GM12878 (cell line): ENCODE results near the gene RACGAP1. TPM values are rescaled to one million over a fixed set of nuclear protein-coding genes. Genes with fewer than 3 reads are reported as not detected.

ENCODE experiments used
- ATAC-seq: fragments of 200-7000 bp; cut with Tn5 transposase; 3 replicates; pipeline ENCODE4 v1.9.1; 2020; ENCODE audit warnings: mild to moderate bottlenecking, moderate library complexity
- BruUV-seq: library from RNA; stranded (reverse); fragments of 400-500 nt; replicated peaks from 2 replicates; lab custom pipeline; 2021; lab: Mats Ljungman, UMichigan
- CTCF ChIA-PET: fragments of 300-600 bp; sonication (Branson Sonifier 250); formaldehyde crosslinking; extraction: SDS; loops from one replicate; lab custom pipeline; 2021; ENCODE audit warnings: inconsistent platforms; lab: Yijun Ruan, JAX
- POLR2A ChIA-PET: fragments of 350-600 bp; formaldehyde crosslinking; extraction: SDS; loops from one replicate; lab custom pipeline; 2021; ENCODE audit warnings: inconsistent platforms; lab: Charles Lee
- RAD21 ChIA-PET: fragments of 300-600 bp; sonication (Branson Sonifier 250); formaldehyde crosslinking; loops from one replicate; lab custom pipeline; 2023; ENCODE audit warnings: antibody characterized with exemption; ENCODE audit not compliant: unreplicated experiment; lab: Charles Lee
- SMC1A ChIA-PET: fragments of 300-600 bp; sonication (Branson Sonifier 250); formaldehyde crosslinking; loops from one replicate; lab custom pipeline; 2023; ENCODE audit not compliant: unreplicated experiment, uncharacterized antibody; lab: Charles Lee
- DNase-seq: peaks from one replicate; pipeline ENCODE4 v3.0.0-alpha.2; 2011; ENCODE audit warnings: low read depth, low spot score
- FAIRE-seq: peaks from 3 replicates; lab custom pipeline; 2011; peaks lifted over from hg19 to GRCh38; lab: Jason Lieb, UNC
- H2AFZ ChIP-seq: 2 replicates; pipeline ENCODE4 v1.6.0; 2011; ENCODE audit warnings: low read depth, low read length, control low read depth; ENCODE audit not compliant: control insufficient read depth
- H3K27ac ChIP-seq: 2 replicates; pipeline ENCODE4 v1.5.1; 2011; ENCODE audit warnings: control low read depth; ENCODE audit not compliant: control insufficient read depth, insufficient read depth
- H3K27me3 ChIP-seq, 2 experiments: replicated peaks in 1 of 2; 2 replicates each; pipeline versions ENCODE4 v1.6.0 to v1.6.1; 2011; ENCODE audit warnings: low read length in 1 of 2; ENCODE audit not compliant: control insufficient read depth in 2 of 2, insufficient read depth in 2 of 2
- H3K36me3 ChIP-seq, 2 experiments: 2 replicates each; pipeline ENCODE4 v1.5.1; 2011; ENCODE audit warnings: low read length in 1 of 2; ENCODE audit not compliant: control insufficient read depth in 2 of 2, insufficient read depth in 2 of 2
- H3K4me1 ChIP-seq: 2 replicates; pipeline ENCODE4 v1.6.1; 2011; ENCODE audit warnings: mild to moderate bottlenecking, low read length, moderate library complexity, mixed read lengths; ENCODE audit not compliant: control insufficient read depth, insufficient read depth
- H3K4me2 ChIP-seq: 2 replicates; pipeline ENCODE4 v1.6.0; 2011; ENCODE audit warnings: control low read depth; ENCODE audit not compliant: control insufficient read depth, insufficient read depth
- H3K4me3 ChIP-seq: fragments of 200-600 bp; sonication (generic); 2 replicates; pipeline ENCODE4 v1.5.1; 2016
- H3K79me2 ChIP-seq: 2 replicates; pipeline ENCODE4 v1.6.0; 2011; ENCODE audit warnings: low read length; ENCODE audit not compliant: control insufficient read depth, insufficient read depth
- H3K9ac ChIP-seq: 2 replicates; pipeline ENCODE4 v1.8.0; 2011; ENCODE audit warnings: low read length, control low read depth, mixed read lengths; ENCODE audit not compliant: control insufficient read depth, insufficient read depth
- H3K9me3 ChIP-seq: replicated peaks from 3 replicates; pipeline ENCODE4 v1.5.1; 2011; ENCODE audit warnings: mild to moderate bottlenecking, low read length; ENCODE audit not compliant: control insufficient read depth, insufficient read depth
- H4K20me1 ChIP-seq: 2 replicates; pipeline ENCODE4 v1.6.0; 2011; ENCODE audit not compliant: control insufficient read depth, insufficient read depth
- BCLAF1 ChIP-seq: fragments of 450-650 bp; IDR thresholded peaks from 2 replicates; pipeline ENCODE4 v1.6.1; 2017; ENCODE audit warnings: antibody characterized with exemption, mild to moderate bottlenecking, moderate library complexity
- CBFB ChIP-seq: IDR thresholded peaks from 2 replicates; pipeline ENCODE4 v1.6.1; 2016; ENCODE audit warnings: antibody characterized with exemption, low read depth
- CHD1 ChIP-seq: IDR thresholded peaks from 2 replicates; pipeline ENCODE4 v1.6.1; 2012; ENCODE audit warnings: low read depth, low read length, improper control_type of control experiment
- ESRRA ChIP-seq: IDR thresholded peaks from 2 replicates; pipeline ENCODE4 v1.6.1; 2012; ENCODE audit warnings: mild to moderate bottlenecking, low read length, improper control_type of control experiment
- NFIC ChIP-seq: IDR thresholded peaks from 2 replicates; pipeline ENCODE4 v1.6.1; 2012; ENCODE audit warnings: low read depth, mild to moderate bottlenecking, inconsistent platforms, low read length, moderate library complexity
- NR2C2 ChIP-seq: IDR thresholded peaks from 2 replicates; pipeline ENCODE4 v1.6.1; 2011; ENCODE audit warnings: borderline replicate concordance, low read depth; ENCODE audit not compliant: control insufficient read depth, insufficient read length
- POLR2AphosphoS2 ChIP-seq: IDR thresholded peaks from 2 replicates; pipeline ENCODE4 v1.6.1; 2011; ENCODE audit warnings: low read depth, mild to moderate bottlenecking, low read length, improper control_type of control experiment, moderate library complexity
- ZSCAN29 ChIP-seq: fragments of 450-650 bp; IDR thresholded peaks from 2 replicates; pipeline ENCODE4 v1.6.1; 2017; ENCODE audit warnings: mild to moderate bottlenecking, moderate library complexity
- in situ Hi-C: fragments of 300-500 bp; cut with MboI; formaldehyde crosslinking; loops from 9 replicates; pipeline ENCODE4 v1.14.3; 2018; ENCODE audit warnings: mixed read lengths
- intact Hi-C: fragments of 100-400 bp; cut with micrococcal nuclease; formaldehyde crosslinking; loops from one replicate; pipeline ENCODE4 v1.14.2; 2022; ENCODE audit not compliant: unreplicated experiment
- polyA plus RNA-seq, 11 experiments: library from polyadenylated mRNA; depleted of rRNA in 4 of 11; unstranded in 6 of 11; stranded (reverse) in 5 of 11; fragments of >200 nt; fragmentation: Nextera tagmentation in 4 of 11; fragmentation: Illumina TruSeq in 1 of 11; extraction: Ambion mirVana in 4 of 11; extraction: Trizol in 1 of 11; gene quantifications; 1 replicate in 1 of 11; 2 replicates in 10 of 11; pipeline versions ENCODE4 v1.2.1 to v1.2.3, GENCODE V29; 2011 to 2016; ENCODE audit warnings: inconsistent platforms in 2 of 11, missing spikeins in 2 of 11, low read depth in 1 of 11
- total RNA-seq, 4 experiments: library from RNA; depleted of rRNA in 3 of 4; stranded (reverse); fragments of >200 nt in 3 of 4; fragmentation: Illumina TruSeq in 1 of 4; extraction: Trizol in 1 of 4; gene quantifications; 2 replicates each; pipeline versions ENCODE4 v1.2.1 to v1.2.3, GENCODE V29; 2013 to 2021
- TF ChIP-seq, protein P1 (sequence below): fragments of 450-650 bp; IDR thresholded peaks from 2 replicates; pipeline ENCODE4 v1.6.1; 2016; ENCODE audit warnings: mild to moderate bottlenecking
- TF ChIP-seq, protein P2 (sequence below): fragments of 450-650 bp; IDR thresholded peaks from 2 replicates; pipeline ENCODE4 v1.6.1; 2016; ENCODE audit warnings: mild to moderate bottlenecking

Gene RACGAP1
- total and polyA plus RNA-seq, 10 of the 15 experiments (the other 5 are each of a cell fraction or from before 2014, with no cell fraction given), result 32.4 to 87.9 (median 76.2) TPM

DNA sequence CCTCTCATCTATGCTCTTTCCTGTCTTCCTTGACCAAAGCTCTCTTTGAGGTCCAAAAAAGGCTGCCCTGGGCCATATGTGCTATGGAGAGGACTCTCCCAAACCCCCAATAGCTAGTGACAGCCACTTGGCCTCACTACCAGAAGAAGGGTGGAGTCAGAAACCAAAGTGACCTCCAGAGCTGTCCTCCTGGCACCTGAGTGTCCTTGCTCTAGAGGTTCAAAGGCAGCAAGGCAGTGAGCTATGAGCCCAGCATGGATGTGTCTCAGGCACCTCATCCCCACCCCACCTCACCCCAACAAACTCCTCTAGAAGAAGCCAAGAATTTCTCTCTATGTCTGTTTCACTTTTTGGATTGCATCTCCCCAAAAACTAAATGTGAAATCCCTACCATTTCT is 67.7 kb downstream of the RACGAP1 start:
- BruUV-seq, result no TSS peak
- SMC1A ChIA-PET, result no interaction called here
- FAIRE-seq (no peak), ATAC-seq (no peak), DNase-seq (no peak)
- Histone ChIP-seq H3K4me1 (no peaks in the 10 kb centered on the region), H3K79me2 (no peaks in the 10 kb centered on the region), H3K36me3 (no peaks in the 10 kb centered on the region), H3K9ac (no peak overlapping the region), H3K4me2 (no peak overlapping the region), H2AFZ (no peak overlapping the region), H3K27me3 (peaks cover 10 to 40% of the 10 kb centered on the region in 2 experiments), H3K9me3 (no peaks in the 10 kb centered on the region; the same call in 2 of the 3 replicates), H3K4me3 (no peak overlapping the region), H4K20me1 (no peaks in the 10 kb centered on the region), H3K27ac (no peak overlapping the region)
- CTCF ChIA-PET, result interaction anchor here (1.0 to 2.0 kb wide), 2 partner anchors 9 to 12 kb away, joined by 3 to 12 read pairs; no protein-coding TSS in a partner anchor
- RAD21 ChIA-PET, result no interaction called here
- POLR2A ChIA-PET, result no interaction called here
- TF ChIP-seq ESRRA, result no peak
- no peak for TF ChIP-seq CHD1
- TF ChIP-seq, protein P1, sequence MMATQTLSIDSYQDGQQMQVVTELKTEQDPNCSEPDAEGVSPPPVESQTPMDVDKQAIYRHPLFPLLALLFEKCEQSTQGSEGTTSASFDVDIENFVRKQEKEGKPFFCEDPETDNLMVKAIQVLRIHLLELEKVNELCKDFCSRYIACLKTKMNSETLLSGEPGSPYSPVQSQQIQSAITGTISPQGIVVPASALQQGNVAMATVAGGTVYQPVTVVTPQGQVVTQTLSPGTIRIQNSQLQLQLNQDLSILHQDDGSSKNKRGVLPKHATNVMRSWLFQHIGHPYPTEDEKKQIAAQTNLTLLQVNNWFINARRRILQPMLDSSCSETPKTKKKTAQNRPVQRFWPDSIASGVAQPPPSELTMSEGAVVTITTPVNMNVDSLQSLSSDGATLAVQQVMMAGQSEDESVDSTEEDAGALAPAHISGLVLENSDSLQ, result no peak
- TF ChIP-seq CBFB, result no peak
- no peak for TF ChIP-seq ZSCAN29
- no peak for TF ChIP-seq NR2C2
- no peak for TF ChIP-seq NFIC
- TF ChIP-seq, protein P2, sequence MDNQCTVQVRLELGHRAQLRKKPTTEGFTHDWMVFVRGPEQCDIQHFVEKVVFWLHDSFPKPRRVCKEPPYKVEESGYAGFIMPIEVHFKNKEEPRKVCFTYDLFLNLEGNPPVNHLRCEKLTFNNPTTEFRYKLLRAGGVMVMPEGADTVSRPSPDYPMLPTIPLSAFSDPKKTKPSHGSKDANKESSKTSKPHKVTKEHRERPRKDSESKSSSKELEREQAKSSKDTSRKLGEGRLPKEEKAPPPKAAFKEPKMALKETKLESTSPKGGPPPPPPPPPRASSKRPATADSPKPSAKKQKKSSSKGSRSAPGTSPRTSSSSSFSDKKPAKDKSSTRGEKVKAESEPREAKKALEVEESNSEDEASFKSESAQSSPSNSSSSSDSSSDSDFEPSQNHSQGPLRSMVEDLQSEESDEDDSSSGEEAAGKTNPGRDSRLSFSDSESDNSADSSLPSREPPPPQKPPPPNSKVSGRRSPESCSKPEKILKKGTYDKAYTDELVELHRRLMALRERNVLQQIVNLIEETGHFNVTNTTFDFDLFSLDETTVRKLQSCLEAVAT, result no peak
- no peak for TF ChIP-seq POLR2AphosphoS2
- TF ChIP-seq BCLAF1, result no peak
- in situ Hi-C loops, result no loop called here
- intact Hi-C loops, result no loop called here
